Stimulated activated naive CD4-positive, alpha-beta T cell (primary cell): ENCODE results near the gene WDR70.

Experiments
- DNase-seq, 6 experiments: peaks; one replicate each; lab custom pipeline; 2025; lab: John Stamatoyannopoulos, UW

The WDR70 gene

GRCh38 chr5:37723162-37723961 lies 344.2 kb downstream of the WDR70 start:
- DNase-seq: no peak

- DNase-seq: no peak
Observed at GRCh38 chr5:37724395-37725125, 345.4 kb downstream of the WDR70 start.

GRCh38 chr5:37725185-37725584 lies 346.1 kb downstream of the WDR70 start:
- no peak for DNase-seq

- no peak for DNase-seq
Observed at GRCh38 chr5:37727238-37727637, 348.1 kb downstream of the WDR70 start.

DNA sequence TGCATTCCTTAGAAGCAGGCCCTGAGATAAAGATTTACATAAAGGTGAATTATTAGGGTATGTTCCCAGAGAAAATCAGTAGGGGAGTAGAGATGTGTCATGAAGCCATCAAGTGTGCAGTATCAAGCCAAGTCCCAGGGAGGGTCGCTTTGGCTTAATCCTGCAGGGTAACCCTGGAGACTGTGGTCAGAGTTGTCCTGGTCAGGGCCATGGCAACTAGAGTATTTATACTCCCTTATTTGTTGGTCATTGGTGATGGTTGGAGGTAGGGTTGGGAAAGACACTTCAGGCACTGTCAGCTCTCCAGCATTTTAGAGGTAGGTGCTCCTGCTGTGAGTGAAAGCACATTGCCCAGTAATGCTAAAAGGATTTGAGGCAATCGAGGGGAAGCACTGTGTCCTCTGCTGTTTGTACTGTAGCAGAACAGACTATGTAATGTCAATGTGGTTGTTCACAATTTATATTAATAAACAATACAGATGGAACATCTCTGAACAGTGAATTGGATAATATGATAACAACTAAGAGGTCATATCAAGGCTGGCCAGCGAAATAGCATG lies 351.9 kb downstream of the WDR70 start:
- DNase-seq: no peak

- no peak for DNase-seq
Observed at GRCh38 chr5:37734114-37734513, 355.0 kb downstream of the WDR70 start.

DNA sequence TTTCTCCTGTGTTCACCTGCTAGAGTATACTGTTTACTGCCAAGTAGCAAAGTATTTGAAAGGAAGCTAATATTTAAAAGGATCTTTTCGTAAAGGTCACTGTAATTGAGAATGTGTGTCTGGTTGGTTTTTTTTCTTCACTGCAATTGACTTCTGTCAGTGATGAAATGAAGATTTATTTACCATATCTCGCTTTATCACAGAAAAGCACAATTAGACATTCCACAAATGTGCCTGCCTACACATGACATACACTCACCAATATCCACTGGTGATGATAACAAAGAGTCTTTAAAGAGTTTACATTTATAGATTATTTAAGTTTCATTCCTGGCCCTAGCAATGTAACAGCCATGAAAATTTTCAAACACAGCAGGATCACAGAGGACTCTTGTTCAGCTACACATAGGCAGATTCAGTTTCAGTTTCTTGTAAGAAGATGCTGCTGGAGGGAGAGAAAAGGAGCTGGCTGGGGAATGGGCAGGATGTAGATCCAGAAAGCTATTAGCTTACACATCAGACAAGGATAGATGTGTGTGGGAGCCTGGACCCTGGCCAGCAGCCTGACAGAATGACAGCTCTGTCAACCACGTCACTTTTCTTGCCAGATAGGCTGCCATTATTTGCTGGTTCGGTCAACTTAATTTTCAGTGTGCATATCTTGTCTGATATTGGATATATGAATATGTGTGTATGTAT lies 356.7 kb downstream of the WDR70 start:
- no peak for DNase-seq

DNA sequence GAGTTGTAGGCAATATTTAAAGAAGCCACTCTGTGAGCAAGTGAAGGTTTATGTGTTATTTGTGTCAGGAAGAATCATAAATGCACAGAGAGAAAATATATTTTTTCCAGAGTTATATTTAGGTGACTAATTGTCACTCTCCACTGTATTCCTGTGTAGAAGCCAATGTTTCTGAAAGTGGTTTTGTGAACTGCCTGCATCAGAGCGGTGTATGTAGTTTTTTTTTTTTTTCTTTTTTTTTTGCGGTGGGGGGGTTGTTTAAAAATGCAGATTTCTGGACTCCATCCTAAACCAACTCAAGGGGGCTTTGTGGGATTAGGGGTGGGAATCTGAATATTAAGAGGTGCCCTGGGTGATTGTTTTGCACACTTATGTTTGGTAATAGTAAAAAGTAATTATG lies 357.3 kb downstream of the WDR70 start:
- no peak for DNase-seq

DNA sequence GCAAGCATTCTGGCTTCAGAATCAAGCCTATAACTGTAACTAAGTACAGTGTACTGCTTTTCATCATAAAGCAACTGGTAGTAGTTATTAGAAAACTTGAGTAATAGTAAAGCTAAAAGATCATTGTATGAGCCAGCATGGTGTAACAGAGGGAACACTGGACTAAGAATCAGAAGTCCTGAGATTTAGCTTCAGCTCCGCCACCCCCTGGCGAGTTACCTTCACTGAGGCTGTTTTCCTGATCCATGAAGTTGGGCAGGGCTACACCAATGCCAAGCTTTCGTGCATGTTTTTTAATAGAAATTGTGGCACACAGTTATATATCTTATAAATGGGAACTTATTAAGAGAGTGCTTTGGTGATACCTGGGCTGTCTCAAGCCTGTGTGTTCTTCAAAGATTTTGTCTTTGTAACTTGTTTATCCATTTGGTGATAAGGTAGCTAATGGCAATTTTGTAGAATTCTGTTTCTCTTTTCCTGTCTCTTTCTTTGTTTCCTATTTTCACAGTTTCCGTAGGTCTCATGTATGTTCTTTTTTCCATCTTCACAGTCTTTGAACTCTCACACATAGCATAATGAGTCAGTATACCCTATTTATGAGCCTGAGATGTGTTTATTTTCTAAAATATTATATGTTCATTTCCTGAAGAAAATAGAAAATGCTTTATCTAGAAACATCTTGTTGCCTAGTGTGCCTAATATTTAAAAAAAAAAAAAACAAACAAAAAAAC lies 358.4 kb downstream of the WDR70 start:
- no peak for DNase-seq

- DNase-seq: no peak
Observed at GRCh38 chr5:37738057-37738691, 359.1 kb downstream of the WDR70 start.

DNA sequence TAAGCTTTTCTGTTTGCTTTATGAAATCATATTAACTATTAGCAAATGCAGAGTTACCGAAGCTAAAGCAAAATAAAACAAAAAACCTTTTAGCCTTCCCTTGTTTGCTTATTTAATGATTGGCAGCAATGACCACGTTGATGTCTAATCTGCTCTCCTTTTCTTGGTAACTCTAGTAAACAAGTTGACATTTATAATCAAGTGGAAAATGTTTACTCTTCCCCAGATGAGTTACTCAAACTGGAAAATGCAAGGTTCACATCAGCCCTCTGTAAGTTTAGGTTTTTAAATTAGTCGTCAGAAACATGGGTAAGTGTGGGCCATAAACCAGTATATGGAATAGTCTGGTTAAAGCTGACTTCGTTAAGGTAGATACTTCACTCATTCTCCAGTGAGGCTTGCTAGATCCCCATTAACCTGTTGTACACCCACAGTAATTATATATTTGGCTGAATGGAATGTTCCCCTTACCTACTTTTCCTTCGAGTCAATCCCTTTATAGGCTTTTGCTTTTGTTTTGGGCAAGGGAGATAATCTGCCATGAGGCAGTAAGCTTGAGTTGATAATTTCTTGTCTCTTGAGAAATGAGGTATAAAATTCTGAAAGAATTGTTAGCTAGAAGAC lies 359.9 kb downstream of the WDR70 start:
- no peak for DNase-seq

DNA sequence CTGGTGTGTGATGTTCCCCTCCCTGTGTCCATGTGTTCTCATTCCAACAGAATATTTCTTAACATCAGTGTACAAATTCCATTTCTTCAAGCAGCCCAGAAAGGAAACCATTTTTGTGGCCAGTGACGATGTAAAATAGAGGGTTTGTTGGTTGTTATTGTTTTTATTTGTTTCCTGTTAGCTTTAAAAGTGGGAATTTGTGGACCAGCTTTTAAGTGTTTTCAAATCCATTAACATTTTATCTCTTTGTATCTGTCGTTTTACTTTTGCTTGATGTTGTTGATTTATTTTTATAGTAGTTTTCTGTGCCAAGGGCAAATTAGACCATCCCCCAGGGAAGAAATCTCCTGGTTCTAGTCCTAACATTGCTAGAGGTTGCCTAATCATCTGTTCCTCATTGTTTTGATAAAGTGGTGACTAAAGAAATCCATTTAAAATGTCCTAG lies 360.7 kb downstream of the WDR70 start:
- DNase-seq: no peak

- DNase-seq: no peak
Observed at GRCh38 chr5:37740331-37741066, 361.4 kb downstream of the WDR70 start.

DNA sequence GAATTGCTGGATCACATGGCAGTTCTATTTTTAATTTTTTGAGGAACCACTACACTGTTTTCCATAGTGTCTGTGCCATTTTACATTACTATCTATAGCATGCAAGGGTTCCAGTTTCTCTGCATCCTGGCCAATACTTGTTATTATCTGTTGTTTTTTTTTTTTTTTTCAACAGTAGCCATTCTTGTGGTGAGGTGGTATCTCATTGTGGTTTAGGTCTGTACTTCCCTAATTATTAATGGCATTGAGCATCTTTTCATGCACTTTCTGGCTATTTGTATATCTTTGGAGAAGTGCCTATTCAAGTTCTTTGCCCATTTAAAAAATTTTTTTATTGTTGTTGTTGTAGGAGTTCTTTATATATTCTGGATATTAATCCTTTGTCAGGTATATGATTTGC lies 363.0 kb downstream of the WDR70 start:
- no peak for DNase-seq

- DNase-seq: no peak
Observed at GRCh38 chr5:37751227-37751626, 372.1 kb downstream of the WDR70 start.

GRCh38 chr5:37754976-37755375 lies 375.9 kb downstream of the WDR70 start:
- no peak for DNase-seq

DNA sequence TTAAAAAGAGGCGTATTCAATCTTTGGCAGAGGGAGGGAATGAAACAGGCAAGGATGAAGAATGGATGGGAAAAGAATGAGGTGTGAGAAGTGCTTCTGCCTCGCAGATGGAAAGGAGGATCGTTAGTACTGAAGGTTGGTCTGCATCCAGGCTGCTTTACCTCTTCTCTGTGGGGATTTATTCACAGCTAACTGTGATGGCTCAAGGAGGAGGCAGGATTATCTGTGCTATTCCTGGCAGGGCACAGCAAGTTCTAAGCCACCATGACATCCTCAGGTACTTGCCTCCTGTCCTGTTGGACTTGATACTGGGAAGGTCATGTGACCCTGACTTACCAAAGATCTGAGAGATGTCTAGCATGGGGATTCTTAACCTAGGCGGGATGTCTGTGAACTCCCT lies 376.5 kb downstream of the WDR70 start:
- DNase-seq: no peak

GRCh38 chr5:37756248-37756647 lies 377.1 kb downstream of the WDR70 start:
- DNase-seq: no peak

GRCh38 chr5:37757980-37758582 lies 379.0 kb downstream of the WDR70 start:
- DNase-seq: no peak

DNA sequence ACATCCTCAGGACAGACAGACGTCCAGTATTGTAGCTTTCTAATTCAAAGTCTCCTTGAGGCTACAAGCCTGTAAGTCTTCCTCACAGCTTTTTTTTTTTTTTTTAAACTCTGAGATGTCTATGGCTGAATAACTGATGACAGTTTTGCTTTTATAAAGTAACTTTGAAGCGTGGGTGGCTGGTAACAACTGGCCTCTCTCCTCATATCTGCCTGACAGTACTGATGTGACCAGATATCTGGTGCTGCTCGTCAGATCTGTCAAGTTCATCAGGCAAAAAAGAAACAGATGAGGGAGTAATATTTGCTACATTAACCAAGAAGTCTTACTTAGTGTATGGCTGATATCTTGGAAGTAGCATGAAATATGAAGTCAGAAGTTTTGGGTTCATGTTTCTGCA lies 388.1 kb downstream of the WDR70 start:
- no peak for DNase-seq
